Heart left ventricle (tissue), 16 donors: Measurements from ENCODE around the gene SLC5A6. TPM values are rescaled to one million over a fixed set of nuclear protein-coding genes. Genes with fewer than 3 reads are reported as not detected.
"Not testable (repeated sequence)": the region's sequence is repeated elsewhere in the genome, so short reads cannot be mapped to it uniquely, and the experiment has no call there.

ENCODE experiments used
- ATAC-seq, 4 donors: fragments of 200-7000 bp; cut with Tn5 transposase; one replicate each; pipeline ENCODE4 v1.9.1; 2020 to 2022; ENCODE audit warnings: moderate library complexity in 4 of 4, mild to moderate bottlenecking in 3 of 4, moderate number of reproducible peaks in 1 of 4
- DNase-seq, 5 donors: peaks; one replicate each; pipeline ENCODE4 v3.0.0-alpha.2; 2020
- H3K27ac ChIP-seq, 12 donors: fragments of 200-600 bp; sonication (generic) in 4 of 12; one replicate each; pipeline versions ENCODE4 v1.5.0 to v1.8.0; 2016 to 2022; ENCODE audit warnings: mild to moderate bottlenecking in 2 of 12
- H3K27me3 ChIP-seq, 9 donors: fragments of 200-600 bp; sonication (generic) in 2 of 9; one replicate each; pipeline versions ENCODE4 v1.5.1 to v1.8.0; 2016 to 2022; ENCODE audit warnings: mild to moderate bottlenecking in 3 of 9
- H3K36me3 ChIP-seq, 9 donors: fragments of 200-600 bp; sonication (generic) in 2 of 9; one replicate each; pipeline versions ENCODE4 v1.5.0 to v1.8.0; 2018 to 2022; ENCODE audit warnings: mild to moderate bottlenecking in 2 of 9
- H3K4me1 ChIP-seq, 12 donors: fragments of 200-600 bp; sonication (generic) in 4 of 12; one replicate each; pipeline versions ENCODE4 v1.5.0 to v1.8.0; 2016 to 2022; ENCODE audit warnings: mild to moderate bottlenecking in 3 of 12
- H3K4me3 ChIP-seq, 12 donors: fragments of 200-600 bp; sonication (generic) in 4 of 12; one replicate each; pipeline versions ENCODE4 v1.5.0 to v1.8.0; 2017 to 2022; ENCODE audit warnings: mild to moderate bottlenecking in 9 of 12, moderate library complexity in 4 of 12
- H3K9me3 ChIP-seq, 12 donors: fragments of 200-600 bp; sonication (generic) in 4 of 12; one replicate each; pipeline versions ENCODE4 v1.5.0 to v1.8.0; 2016 to 2022; ENCODE audit warnings: mild to moderate bottlenecking in 1 of 12
- POLR2A ChIP-seq, 2 donors: fragments of 450-650 bp; IDR thresholded peaks; one replicate each; pipeline ENCODE4 v1.6.1; 2017; ENCODE audit warnings: antibody characterized with exemption in 2 of 2, mild to moderate bottlenecking in 2 of 2, moderate library complexity in 2 of 2
- WGBS, 4 donors: extraction: QIAGEN DNeasy Blood & Tissue Kit in 2 of 4; methylation state at CpG; one replicate each; pipeline versions ENCODE4 v1.1.5 to v1.1.7; 2013 to 2018; 5-methylcytosine and 5-hydroxymethylcytosine counted together
- intact Hi-C, 10 donors: fragments of 100-400 bp; cut with DNase I; formaldehyde crosslinking; loops; one replicate each; pipeline versions ENCODE4 v1.11.1 to v1.14.2; 2022
- polyA plus RNA-seq, 2 donors: library from polyadenylated mRNA; stranded (reverse); fragments of 200-250 nt; gene quantifications; one replicate each; pipeline ENCODE4 v1.2.3, GENCODE V29; 2013
- total RNA-seq, 9 donors: library from RNA; depleted of rRNA in 2 of 9; stranded (reverse); fragments of >200 nt in 2 of 9; fragmentation: NEBNext Ultra II Directional in 3 of 9; extraction: Animal tissue kit (Norgen Biotek cat#: 25700) in 3 of 9; gene quantifications; one replicate each; pipeline versions ENCODE4 v1.1.0 to v1.2.4, GENCODE V29; 2016 to 2023
- TF ChIP-seq, protein P1 (sequence below), 12 donors: fragments of 200-600 bp; sonication (generic) in 4 of 12; IDR thresholded peaks; one replicate each; pipeline versions ENCODE4 v1.5.0 to v1.8.0; 2018 to 2022; ENCODE audit warnings: antibody characterized with exemption in 12 of 12, mild to moderate bottlenecking in 5 of 12
- donor health status: ischemic (EF 13 %, LVEDD 7.1; RV severe dilation, severe dysfunction).
- donor health status: healthy with polysubstance abuse.
- donor health status: DM: no; HTN: yes; CAD: no.
- donor health status: DM: no; HTN: no; CAD: no.
- donor health status: ischemic (EF 25% LVEDD 6.9; RV normal size, moderate dysfunction).
- donor health status: ischemic (EF 25% LVEDD 5.7; RV mildly dilated, moderate dysfunction).
- donor health status: healthy.
- donor health status: DM: yes; HTN: yes; CAD: no.
- donor health status: ischemic (EF 35%, LVEDD 5.7; RV mildly dilated, moderate dysfunction).
- donor health status: nonischemic (EF 11% LVEDD 7.7; RV severe dilation, severe dysfunction).
- donor health status: DM: yes; HTN: yes; CAD: no.
- donor health status: PGD.
- donor health status: ischemic (EF 29% LVEDD 5.4; RV normal size, mild dysfunction).
- donor health status: nonischemic (EF 23%, LVEDD 6.1; RV moderate dilation, normal function).

Gene SLC5A6
- total and polyA plus RNA-seq, 11 donors: 6.3 to 37.7 (median 10.3) TPM

- H3K4me3 ChIP-seq: no peak overlapping the region
- intact Hi-C loops: no loop called here
- H3K27ac ChIP-seq: no peak overlapping the region
- TF ChIP-seq, protein P1, sequence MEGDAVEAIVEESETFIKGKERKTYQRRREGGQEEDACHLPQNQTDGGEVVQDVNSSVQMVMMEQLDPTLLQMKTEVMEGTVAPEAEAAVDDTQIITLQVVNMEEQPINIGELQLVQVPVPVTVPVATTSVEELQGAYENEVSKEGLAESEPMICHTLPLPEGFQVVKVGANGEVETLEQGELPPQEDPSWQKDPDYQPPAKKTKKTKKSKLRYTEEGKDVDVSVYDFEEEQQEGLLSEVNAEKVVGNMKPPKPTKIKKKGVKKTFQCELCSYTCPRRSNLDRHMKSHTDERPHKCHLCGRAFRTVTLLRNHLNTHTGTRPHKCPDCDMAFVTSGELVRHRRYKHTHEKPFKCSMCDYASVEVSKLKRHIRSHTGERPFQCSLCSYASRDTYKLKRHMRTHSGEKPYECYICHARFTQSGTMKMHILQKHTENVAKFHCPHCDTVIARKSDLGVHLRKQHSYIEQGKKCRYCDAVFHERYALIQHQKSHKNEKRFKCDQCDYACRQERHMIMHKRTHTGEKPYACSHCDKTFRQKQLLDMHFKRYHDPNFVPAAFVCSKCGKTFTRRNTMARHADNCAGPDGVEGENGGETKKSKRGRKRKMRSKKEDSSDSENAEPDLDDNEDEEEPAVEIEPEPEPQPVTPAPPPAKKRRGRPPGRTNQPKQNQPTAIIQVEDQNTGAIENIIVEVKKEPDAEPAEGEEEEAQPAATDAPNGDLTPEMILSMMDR (IDR thresholded peaks at IDR 0.05): no peak
- TF ChIP-seq POLR2A (IDR thresholded peaks at IDR 0.05): no peak
- 64 to 85% (median 73%) methylated on average over 4 of the region's 4 CpGs for WGBS, 4 donors
- peaks cover 0 to 7% (median 0%) of the 10 kb centered on the region in 9 donors for H3K27me3 ChIP-seq
- no peaks in the 10 kb centered on the region for H3K9me3 ChIP-seq
- DNase-seq (no peak), ATAC-seq (no peak)
- no peaks in the 10 kb centered on the region for H3K36me3 ChIP-seq
- peaks cover 0 to 18% (median 9%) of the 10 kb centered on the region in 12 donors for H3K4me1 ChIP-seq
Observed at GRCh38 chr2:27182346-27182745, 29.7 kb downstream of the SLC5A6 start.

GRCh38 chr2:27179344-27180000, 32.6 kb downstream of the SLC5A6 start:
- 58 to 72% (median 66%) methylated on average over 3 of the region's 3 CpGs for WGBS, 4 donors
- H3K4me1 ChIP-seq: peaks cover 0 to 7% (median 0%) of the 10 kb centered on the region in 12 donors

GRCh38 chr2:27178469-27178868, 33.6 kb downstream of the SLC5A6 start:
- no peaks in the 10 kb centered on the region for H3K36me3 ChIP-seq
- no peaks in the 10 kb centered on the region for H3K4me1 ChIP-seq
- intact Hi-C loops: no loop called here
- no peak overlapping the region for H3K27ac ChIP-seq
- DNase-seq (no peak), ATAC-seq (no peak)
- H3K27me3 ChIP-seq: peaks cover 0 to 16% (median 0%) of the 10 kb centered on the region in 9 donors
- no peak overlapping the region for H3K4me3 ChIP-seq
- 83 to 90% (median 88%) methylated on average over 3 of the region's 3 CpGs for WGBS, 4 donors
- TF ChIP-seq POLR2A (IDR thresholded peaks at IDR 0.05): no peak
- TF ChIP-seq, protein P1 (IDR thresholded peaks at IDR 0.05): no peak
- H3K9me3 ChIP-seq: no peaks in the 10 kb centered on the region

More at GRCh38 chr2:27179344-27180000, 32.6 kb downstream of the SLC5A6 start:
- intact Hi-C loops: no loop called here
- Histone ChIP-seq H3K27ac (no peak overlapping the region), H3K4me3 (no peak overlapping the region), H3K36me3 (no peaks in the 10 kb centered on the region), H3K27me3 (peaks cover 0 to 16% (median 0%) of the 10 kb centered on the region in 9 donors), H3K9me3 (no peaks in the 10 kb centered on the region)
- no peak for ATAC-seq
- DNase-seq: no peak
- no peak for TF ChIP-seq POLR2A (IDR thresholded peaks at IDR 0.05)
- TF ChIP-seq, protein P1 (IDR thresholded peaks at IDR 0.05): no peak

DNA sequence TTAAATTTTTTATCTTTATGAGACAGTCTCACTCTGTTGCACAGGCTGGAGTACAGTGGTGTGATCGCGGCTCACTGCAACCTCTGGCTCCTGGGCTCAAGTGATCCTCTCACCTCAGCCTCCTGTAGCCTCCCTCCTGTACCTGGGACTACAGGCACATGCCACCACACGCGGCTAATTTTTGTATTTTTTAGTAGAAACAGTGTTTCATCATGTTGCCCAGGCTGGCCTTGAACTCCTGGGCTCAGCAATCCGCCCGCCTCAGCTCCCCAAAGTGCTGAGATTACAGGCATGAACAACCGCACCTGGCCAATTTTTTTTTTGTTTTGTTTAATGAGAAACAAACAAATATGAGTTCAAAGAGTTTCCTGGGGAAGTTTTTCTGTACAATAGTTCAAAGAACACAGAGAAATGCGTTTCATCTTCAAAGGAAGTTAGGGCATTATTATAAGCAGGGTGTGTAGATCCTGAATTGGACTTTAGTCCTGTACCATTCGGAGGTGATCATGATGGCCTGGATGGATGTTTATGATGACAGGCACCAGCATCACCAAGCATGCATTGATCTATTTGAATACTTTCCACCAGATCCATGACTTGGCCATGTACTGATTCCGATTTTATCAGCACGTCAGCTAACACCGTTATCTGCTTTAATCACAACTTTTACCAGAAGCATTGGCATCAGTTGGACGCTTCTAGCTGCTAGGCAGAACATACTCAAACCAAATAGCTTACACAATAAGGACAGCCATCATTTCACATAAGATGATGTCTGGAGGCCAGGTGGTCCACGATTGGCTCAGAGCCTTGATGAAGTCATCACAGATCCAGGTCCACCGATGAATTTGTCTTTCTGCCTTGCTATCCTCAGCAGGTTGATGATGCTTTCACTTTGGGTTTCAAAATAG, 34.4 kb downstream of the SLC5A6 start:
- Histone ChIP-seq H3K4me3 (no peak overlapping the region), H3K36me3 (no peaks in the 10 kb centered on the region), H3K4me1 (no peaks in the 10 kb centered on the region), H3K27ac (no peak overlapping the region), H3K9me3 (no peaks in the 10 kb centered on the region), H3K27me3 (peaks cover 0 to 16% (median 0%) of the 10 kb centered on the region in 9 donors)
- no peak for DNase-seq
- intact Hi-C loops: no loop called here
- no peak for ATAC-seq
- TF ChIP-seq, protein P1 (IDR thresholded peaks at IDR 0.05): no peak
- TF ChIP-seq POLR2A (IDR thresholded peaks at IDR 0.05): no peak
- WGBS, 4 donors: 77 to 86% (median 80%) methylated on average over 15 of the region's 15 CpGs

DNA sequence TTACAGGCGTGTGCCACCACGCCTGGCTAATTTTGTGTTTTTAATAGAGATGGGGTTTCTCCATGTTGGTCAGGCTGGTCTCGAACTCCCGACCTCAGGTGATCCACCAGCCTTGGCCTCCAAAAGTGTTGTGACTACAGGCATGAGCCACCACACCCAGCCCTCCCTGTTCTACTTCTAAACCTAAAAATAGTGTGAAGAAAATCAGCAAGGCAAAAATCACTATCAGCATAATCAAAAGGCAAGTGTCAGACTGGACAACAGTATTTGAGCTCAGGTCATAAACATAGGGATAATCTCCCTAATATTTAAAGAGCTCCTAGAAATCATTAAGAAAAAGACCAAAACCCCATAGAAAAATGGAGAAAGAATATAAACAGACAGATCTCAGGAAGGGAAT, 36.3 kb downstream of the SLC5A6 start:
- ATAC-seq, H3K27ac ChIP-seq, DNase-seq, H3K4me1 ChIP-seq, H3K36me3 ChIP-seq, intact Hi-C loops, H3K4me3 ChIP-seq, H3K9me3 ChIP-seq: not testable (repeated sequence)
- H3K27me3 ChIP-seq: peaks cover 0 to 16% (median 0%) of the 10 kb centered on the region in 9 donors
- 84 to 91% (median 89%) methylated on average over 4 of the region's 4 CpGs for WGBS, 4 donors
